ENCODE measurements around the gene MIEF2.

Gene MIEF2

GRCh38 chr17:18270046-18270931 lies 9.8 kb downstream of the MIEF2 start:
- DNase-seq (ENCODE audit: low spot score), result no peak
- no peak for TF ChIP-seq CTCF (IDR thresholded peaks at IDR 0.05)
- Histone ChIP-seq H3K4me3 (no peak overlapping the region), H3K27ac (no peak overlapping the region)

- no peak overlapping the region for H3K27ac ChIP-seq
- TF ChIP-seq CTCF (IDR thresholded peaks at IDR 0.05), result no peak
- H3K4me3 ChIP-seq, result no peak overlapping the region
- DNase-seq (ENCODE audit: low spot score), result no peak
Measured at GRCh38 chr17:18277076-18277475, 16.6 kb downstream of the MIEF2 start.

- no peak overlapping the region for H3K27ac ChIP-seq
Measured at GRCh38 chr17:18278867-18279266, 18.4 kb downstream of the MIEF2 start.

GRCh38 chr17:18280249-18280648 lies 19.8 kb downstream of the MIEF2 start:
- no peak for DNase-seq (ENCODE audit: low spot score)
- H3K4me3 ChIP-seq, result no peak overlapping the region
- no peak overlapping the region for H3K27ac ChIP-seq
- TF ChIP-seq CTCF (IDR thresholded peaks at IDR 0.05), result no peak

More at GRCh38 chr17:18278867-18279266, 18.4 kb downstream of the MIEF2 start:
- DNase-seq (ENCODE audit: low spot score), result no peak
- TF ChIP-seq CTCF (IDR thresholded peaks at IDR 0.05), result no peak
- no peak overlapping the region for H3K4me3 ChIP-seq

GRCh38 chr17:18280766-18281371 lies 20.4 kb downstream of the MIEF2 start:
- Histone ChIP-seq H3K27ac (no peak overlapping the region), H3K4me3 (no peak overlapping the region)
- no peak for TF ChIP-seq CTCF (IDR thresholded peaks at IDR 0.05)
- no peak for DNase-seq (ENCODE audit: low spot score)

GRCh38 chr17:18281788-18282187 lies 21.3 kb downstream of the MIEF2 start:
- H3K4me3 ChIP-seq, result no peak overlapping the region
- DNase-seq (ENCODE audit: low spot score), result no peak

More at GRCh38 chr17:18281788-18282187, 21.3 kb downstream of the MIEF2 start:
- H3K27ac ChIP-seq, result no peak overlapping the region
- no peak for TF ChIP-seq CTCF (IDR thresholded peaks at IDR 0.05)
